ENCODE measurements around the gene SF3B5. TPM values are rescaled to one million over a fixed set of nuclear protein-coding genes. Genes with fewer than 3 reads are reported as not detected.

SF3B5 gene
- total RNA-seq, 1 donor from 2014 or later = 129 TPM

GRCh38 chr6:144110210-144110609, 14.8 kb upstream of the SF3B5 start:
- Histone ChIP-seq H3K27me3 (ENCODE audit: insufficient read depth, low read length) (no peaks in the 10 kb centered on the region), H3K79me2 (ENCODE audit: insufficient read depth, low read length) (no peaks in the 10 kb centered on the region), H3K9me3 (ENCODE audit: insufficient read depth, low read depth, low read length) (no peaks in the 10 kb centered on the region), H3K27ac (ENCODE audit: low read depth, low read length) (no peak overlapping the region), H3K4me1 (ENCODE audit: insufficient read depth, low read length) (no peaks in the 10 kb centered on the region), H4K20me1 (ENCODE audit: insufficient read depth, low read length) (no peaks in the 10 kb centered on the region), H3K9ac (ENCODE audit: low read length) (no peak overlapping the region), H2AFZ (ENCODE audit: low read depth, low read length) (no peak overlapping the region), H3K36me3 (ENCODE audit: insufficient read depth, low read length) (no peaks in the 10 kb centered on the region), H3K4me2 (ENCODE audit: low read length) (no peak overlapping the region), H3K4me3 (ENCODE audit: insufficient read depth, low read depth, low read length) (no peak overlapping the region)
- no peaks in the 10 kb centered on the region for H3K9me3 Mint-ChIP-seq (ENCODE audit: unreplicated experiment)
- FAIRE-seq (no peak), DNase-seq (ENCODE audit: low read depth) (no peak)
- H3K27ac Mint-ChIP-seq (ENCODE audit: unreplicated experiment) = no peak overlapping the region
- TF ChIP-seq, protein P1, sequence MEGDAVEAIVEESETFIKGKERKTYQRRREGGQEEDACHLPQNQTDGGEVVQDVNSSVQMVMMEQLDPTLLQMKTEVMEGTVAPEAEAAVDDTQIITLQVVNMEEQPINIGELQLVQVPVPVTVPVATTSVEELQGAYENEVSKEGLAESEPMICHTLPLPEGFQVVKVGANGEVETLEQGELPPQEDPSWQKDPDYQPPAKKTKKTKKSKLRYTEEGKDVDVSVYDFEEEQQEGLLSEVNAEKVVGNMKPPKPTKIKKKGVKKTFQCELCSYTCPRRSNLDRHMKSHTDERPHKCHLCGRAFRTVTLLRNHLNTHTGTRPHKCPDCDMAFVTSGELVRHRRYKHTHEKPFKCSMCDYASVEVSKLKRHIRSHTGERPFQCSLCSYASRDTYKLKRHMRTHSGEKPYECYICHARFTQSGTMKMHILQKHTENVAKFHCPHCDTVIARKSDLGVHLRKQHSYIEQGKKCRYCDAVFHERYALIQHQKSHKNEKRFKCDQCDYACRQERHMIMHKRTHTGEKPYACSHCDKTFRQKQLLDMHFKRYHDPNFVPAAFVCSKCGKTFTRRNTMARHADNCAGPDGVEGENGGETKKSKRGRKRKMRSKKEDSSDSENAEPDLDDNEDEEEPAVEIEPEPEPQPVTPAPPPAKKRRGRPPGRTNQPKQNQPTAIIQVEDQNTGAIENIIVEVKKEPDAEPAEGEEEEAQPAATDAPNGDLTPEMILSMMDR (IDR thresholded peaks at IDR 0.05; ENCODE audit: insufficient read depth, low read depth, low read length) = no peak
- no peak for TF ChIP-seq EZH2 (IDR thresholded peaks at IDR 0.05; ENCODE audit: insufficient read depth, low read length)
- peaks cover 3% of the 10 kb centered on the region for H3K27me3 Mint-ChIP-seq (ENCODE audit: low read depth, unreplicated experiment)
- H3K36me3 Mint-ChIP-seq (ENCODE audit: low read depth, unreplicated experiment) = no peaks in the 10 kb centered on the region
- H3K4me1 Mint-ChIP-seq (ENCODE audit: low read depth, unreplicated experiment) = peaks cover 2% of the 10 kb centered on the region
- no peak overlapping the region for H3K4me3 Mint-ChIP-seq (ENCODE audit: unreplicated experiment)

DNA sequence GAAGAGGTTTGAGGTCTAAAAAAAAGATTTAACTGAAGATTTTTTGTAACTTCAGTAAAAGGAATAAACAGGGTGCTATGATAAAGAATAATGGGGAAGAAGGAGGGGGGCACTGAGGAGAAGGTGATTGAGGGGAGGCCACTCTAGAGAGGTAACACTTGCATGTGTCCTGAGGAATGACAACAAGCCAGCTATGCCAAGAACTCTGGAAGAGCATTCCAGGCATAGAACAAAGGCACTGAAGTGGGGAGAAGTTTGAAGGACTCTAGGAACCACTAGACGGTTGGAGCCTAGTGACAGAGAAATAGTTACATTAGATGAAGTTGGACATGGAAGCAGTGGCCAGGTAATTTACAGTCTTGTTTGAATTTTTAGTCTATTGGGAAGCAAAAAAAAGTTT, 10.8 kb upstream of the SF3B5 start:
- Mint-ChIP-seq H3K27ac (ENCODE audit: unreplicated experiment) (no peak overlapping the region), H3K9me3 (ENCODE audit: unreplicated experiment) (no peaks in the 10 kb centered on the region), H3K4me1 (ENCODE audit: low read depth, unreplicated experiment) (peaks cover 2% of the 10 kb centered on the region), H3K27me3 (ENCODE audit: low read depth, unreplicated experiment) (peaks cover 3% of the 10 kb centered on the region), H3K36me3 (ENCODE audit: low read depth, unreplicated experiment) (no peaks in the 10 kb centered on the region), H3K4me3 (ENCODE audit: unreplicated experiment) (no peak overlapping the region)
- Histone ChIP-seq H3K79me2 (ENCODE audit: insufficient read depth, low read length) (no peaks in the 10 kb centered on the region), H3K9ac (ENCODE audit: low read length) (no peak overlapping the region), H2AFZ (ENCODE audit: low read depth, low read length) (no peak overlapping the region), H3K4me3 (ENCODE audit: insufficient read depth, low read depth, low read length) (no peak overlapping the region), H3K4me2 (ENCODE audit: low read length) (no peak overlapping the region), H3K9me3 (ENCODE audit: insufficient read depth, low read depth, low read length) (no peaks in the 10 kb centered on the region), H3K27me3 (ENCODE audit: insufficient read depth, low read length) (no peaks in the 10 kb centered on the region), H3K36me3 (ENCODE audit: insufficient read depth, low read length) (no peaks in the 10 kb centered on the region), H3K27ac (ENCODE audit: low read depth, low read length) (no peak overlapping the region), H4K20me1 (ENCODE audit: insufficient read depth, low read length) (no peaks in the 10 kb centered on the region), H3K4me1 (ENCODE audit: insufficient read depth, low read length) (no peaks in the 10 kb centered on the region)
- DNase-seq (ENCODE audit: low read depth) (no peak), FAIRE-seq (no peak)
- no peak for TF ChIP-seq EZH2 (IDR thresholded peaks at IDR 0.05; ENCODE audit: insufficient read depth, low read length)
- TF ChIP-seq, protein P1 (IDR thresholded peaks at IDR 0.05; ENCODE audit: insufficient read depth, low read depth, low read length) = no peak

DNA sequence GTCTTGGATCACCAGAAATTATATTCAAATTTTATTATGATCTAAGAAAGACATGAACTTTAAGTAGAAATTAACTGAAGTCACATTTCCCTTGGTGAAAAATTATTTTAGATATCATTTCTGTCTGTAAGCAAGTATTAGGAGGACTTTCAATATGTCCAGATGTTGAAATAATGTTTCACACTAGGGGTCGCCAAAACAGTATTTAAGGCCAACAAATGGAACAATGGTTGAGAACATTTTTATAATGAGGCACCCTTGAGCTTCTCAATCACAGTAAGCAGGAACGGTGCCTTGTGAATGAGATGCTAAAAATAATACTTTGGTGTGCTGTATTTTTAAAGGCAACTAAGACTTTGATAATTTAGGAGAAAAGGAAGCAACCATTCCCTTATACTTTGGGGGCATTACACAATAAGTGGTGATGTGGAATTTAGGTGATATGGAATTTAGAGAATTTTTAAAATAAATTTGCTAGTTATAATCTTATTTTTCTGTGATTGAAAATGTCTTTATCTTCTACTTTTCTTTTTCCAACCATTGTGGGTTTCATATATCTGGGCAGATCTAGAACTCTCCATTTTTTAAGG, 9.6 kb upstream of the SF3B5 start:
- Mint-ChIP-seq H3K36me3 (ENCODE audit: low read depth, unreplicated experiment) (no peaks in the 10 kb centered on the region), H3K27me3 (ENCODE audit: low read depth, unreplicated experiment) (peaks cover 3% of the 10 kb centered on the region), H3K4me3 (ENCODE audit: unreplicated experiment) (no peak overlapping the region), H3K9me3 (ENCODE audit: unreplicated experiment) (no peaks in the 10 kb centered on the region), H3K4me1 (ENCODE audit: low read depth, unreplicated experiment) (peaks cover 2% of the 10 kb centered on the region), H3K27ac (ENCODE audit: unreplicated experiment) (no peak overlapping the region)
- H3K4me2 ChIP-seq (ENCODE audit: low read length) = no peak overlapping the region
- no peaks in the 10 kb centered on the region for H3K79me2 ChIP-seq (ENCODE audit: insufficient read depth, low read length)
- peak; percentile 77 for FAIRE-seq
- TF ChIP-seq, protein P1 (IDR thresholded peaks at IDR 0.05; ENCODE audit: insufficient read depth, low read depth, low read length) = peak; percentile 70
- no peak for TF ChIP-seq EZH2 (IDR thresholded peaks at IDR 0.05; ENCODE audit: insufficient read depth, low read length)
- peak; percentile 47 for DNase-seq (ENCODE audit: low read depth)
- no peaks in the 10 kb centered on the region for H3K9me3 ChIP-seq (ENCODE audit: insufficient read depth, low read depth, low read length)
- H3K4me1 ChIP-seq (ENCODE audit: insufficient read depth, low read length) = no peaks in the 10 kb centered on the region
- no peaks in the 10 kb centered on the region for H4K20me1 ChIP-seq (ENCODE audit: insufficient read depth, low read length)
- no peak overlapping the region for H3K27ac ChIP-seq (ENCODE audit: low read depth, low read length)
- H3K27me3 ChIP-seq (ENCODE audit: insufficient read depth, low read length) = no peaks in the 10 kb centered on the region
- no peak overlapping the region for H3K9ac ChIP-seq (ENCODE audit: low read length)
- no peak overlapping the region for H3K4me3 ChIP-seq (ENCODE audit: insufficient read depth, low read depth, low read length)
- no peak overlapping the region for H2AFZ ChIP-seq (ENCODE audit: low read depth, low read length)
- H3K36me3 ChIP-seq (ENCODE audit: insufficient read depth, low read length) = no peaks in the 10 kb centered on the region

Data from astrocyte (in vitro differentiated cells and primary cell).